Measurements from ENCODE around the gene XXYLT1. TPM values are rescaled to one million over a fixed set of nuclear protein-coding genes. Genes with fewer than 3 reads are reported as not detected.

XXYLT1 gene
- total RNA-seq, 2 experiments from 2014 or later = 3.1 to 3.7 TPM

GRCh38 chr3:195045481-195046210 lies 225.3 kb downstream of the XXYLT1 start:
- no peak overlapping the region for H3K27ac ChIP-seq (ENCODE audit: low read depth in 1 of 2, low read length in 2 of 2)
- H3K4me1 ChIP-seq (ENCODE audit: insufficient read depth, low read length) = no peaks in the 10 kb centered on the region
- H3K9me3 ChIP-seq (ENCODE audit: control insufficient read depth in 1 of 2, insufficient read depth in 1 of 2, low read length in 2 of 2) = no peaks in the 10 kb centered on the region
- no peak overlapping the region for H3K4me3 ChIP-seq (ENCODE audit: low read length)
- ATAC-seq (ENCODE audit: poor library complexity) = no peak
- H3K4me1 Mint-ChIP-seq (ENCODE audit: low read depth) = no peaks in the 10 kb centered on the region
- H3K36me3 ChIP-seq (ENCODE audit: insufficient read depth, low read length) = no peaks in the 10 kb centered on the region
- no peaks in the 10 kb centered on the region for H3K27me3 Mint-ChIP-seq
- H3K27ac Mint-ChIP-seq = no peak overlapping the region
- H3K9me3 Mint-ChIP-seq = no peaks in the 10 kb centered on the region
- ChIA-PET CTCF (no interaction called here), POLR2A (no interaction called here)
- intact Hi-C loops (cut with DNase I, micrococcal nuclease) = loop anchor here in 1 of 2 experiments (10.0 kb wide), 1 partner anchor 221 kb away; no protein-coding TSS in a partner anchor
- no peaks in the 10 kb centered on the region for H3K27me3 ChIP-seq (ENCODE audit: control insufficient read depth in 1 of 2, insufficient read depth in 2 of 2, low read length in 2 of 2)
- H3K36me3 Mint-ChIP-seq (ENCODE audit: low read depth) = no peaks in the 10 kb centered on the region
- TF ChIP-seq, protein P1, sequence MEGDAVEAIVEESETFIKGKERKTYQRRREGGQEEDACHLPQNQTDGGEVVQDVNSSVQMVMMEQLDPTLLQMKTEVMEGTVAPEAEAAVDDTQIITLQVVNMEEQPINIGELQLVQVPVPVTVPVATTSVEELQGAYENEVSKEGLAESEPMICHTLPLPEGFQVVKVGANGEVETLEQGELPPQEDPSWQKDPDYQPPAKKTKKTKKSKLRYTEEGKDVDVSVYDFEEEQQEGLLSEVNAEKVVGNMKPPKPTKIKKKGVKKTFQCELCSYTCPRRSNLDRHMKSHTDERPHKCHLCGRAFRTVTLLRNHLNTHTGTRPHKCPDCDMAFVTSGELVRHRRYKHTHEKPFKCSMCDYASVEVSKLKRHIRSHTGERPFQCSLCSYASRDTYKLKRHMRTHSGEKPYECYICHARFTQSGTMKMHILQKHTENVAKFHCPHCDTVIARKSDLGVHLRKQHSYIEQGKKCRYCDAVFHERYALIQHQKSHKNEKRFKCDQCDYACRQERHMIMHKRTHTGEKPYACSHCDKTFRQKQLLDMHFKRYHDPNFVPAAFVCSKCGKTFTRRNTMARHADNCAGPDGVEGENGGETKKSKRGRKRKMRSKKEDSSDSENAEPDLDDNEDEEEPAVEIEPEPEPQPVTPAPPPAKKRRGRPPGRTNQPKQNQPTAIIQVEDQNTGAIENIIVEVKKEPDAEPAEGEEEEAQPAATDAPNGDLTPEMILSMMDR (IDR thresholded peaks at IDR 0.05) = no peak
- H3K4me3 Mint-ChIP-seq = no peak overlapping the region
- no peak for DNase-seq

GRCh38 chr3:195044411-195044810 lies 226.5 kb downstream of the XXYLT1 start:
- H3K36me3 ChIP-seq (ENCODE audit: insufficient read depth, low read length) = no peaks in the 10 kb centered on the region
- Mint-ChIP-seq H3K4me3 (no peak overlapping the region), H3K4me1 (ENCODE audit: low read depth) (no peaks in the 10 kb centered on the region), H3K36me3 (ENCODE audit: low read depth) (no peaks in the 10 kb centered on the region), H3K9me3 (no peaks in the 10 kb centered on the region), H3K27me3 (no peaks in the 10 kb centered on the region), H3K27ac (no peak overlapping the region)
- intact Hi-C loops (cut with DNase I, micrococcal nuclease) = loop anchor here in 1 of 2 experiments (10.0 kb wide), 1 partner anchor 220 kb away; no protein-coding TSS in a partner anchor
- ATAC-seq (ENCODE audit: poor library complexity) (no peak), DNase-seq (no peak)
- no peak overlapping the region for H3K4me3 ChIP-seq (ENCODE audit: low read length)
- no peaks in the 10 kb centered on the region for H3K27me3 ChIP-seq (ENCODE audit: control insufficient read depth in 1 of 2, insufficient read depth in 2 of 2, low read length in 2 of 2)
- CTCF ChIA-PET = no interaction called here
- H3K9me3 ChIP-seq (ENCODE audit: control insufficient read depth in 1 of 2, insufficient read depth in 1 of 2, low read length in 2 of 2) = no peaks in the 10 kb centered on the region
- no peak overlapping the region for H3K27ac ChIP-seq (ENCODE audit: low read depth in 1 of 2, low read length in 2 of 2)
- POLR2A ChIA-PET = no interaction called here
- TF ChIP-seq, protein P1 (IDR thresholded peaks at IDR 0.05) = no peak
- H3K4me1 ChIP-seq (ENCODE audit: insufficient read depth, low read length) = no peaks in the 10 kb centered on the region

- Mint-ChIP-seq H3K27ac (no peak overlapping the region), H3K36me3 (ENCODE audit: low read depth) (no peaks in the 10 kb centered on the region), H3K4me3 (no peak overlapping the region), H3K4me1 (ENCODE audit: low read depth) (no peaks in the 10 kb centered on the region), H3K9me3 (no peaks in the 10 kb centered on the region), H3K27me3 (no peaks in the 10 kb centered on the region)
- ChIA-PET POLR2A (no interaction called here), CTCF (no interaction called here)
- TF ChIP-seq, protein P1 (IDR thresholded peaks at IDR 0.05) = no peak
- intact Hi-C loops (cut with DNase I, micrococcal nuclease) = loop anchor here in 1 of 2 experiments (10.0 kb wide), 1 partner anchor 219 kb away; no protein-coding TSS in a partner anchor
- ATAC-seq (ENCODE audit: poor library complexity) = no peak
- no peak overlapping the region for H3K4me3 ChIP-seq (ENCODE audit: low read length)
- no peaks in the 10 kb centered on the region for H3K27me3 ChIP-seq (ENCODE audit: control insufficient read depth in 1 of 2, insufficient read depth in 2 of 2, low read length in 2 of 2)
- no peaks in the 10 kb centered on the region for H3K4me1 ChIP-seq (ENCODE audit: insufficient read depth, low read length)
- H3K9me3 ChIP-seq (ENCODE audit: control insufficient read depth in 1 of 2, insufficient read depth in 1 of 2, low read length in 2 of 2) = no peaks in the 10 kb centered on the region
- no peaks in the 10 kb centered on the region for H3K36me3 ChIP-seq (ENCODE audit: insufficient read depth, low read length)
- DNase-seq = no peak
- no peak overlapping the region for H3K27ac ChIP-seq (ENCODE audit: low read depth in 1 of 2, low read length in 2 of 2)
Observed at GRCh38 chr3:195043607-195044339, 227.2 kb downstream of the XXYLT1 start.
